Fibroblast of the conjunctiva (primary cell): ENCODE measurements around the gene FAM169A.
"Not testable (repeated sequence)": the region's sequence is repeated elsewhere in the genome, so short reads cannot be mapped to it uniquely, and the experiment has no call there.

Source experiments
- DNase-seq: peaks from one replicate; pipeline ENCODE4 v3.0.0-alpha.2; 2010; ENCODE audit warnings: low read depth

FAM169A gene

DNA sequence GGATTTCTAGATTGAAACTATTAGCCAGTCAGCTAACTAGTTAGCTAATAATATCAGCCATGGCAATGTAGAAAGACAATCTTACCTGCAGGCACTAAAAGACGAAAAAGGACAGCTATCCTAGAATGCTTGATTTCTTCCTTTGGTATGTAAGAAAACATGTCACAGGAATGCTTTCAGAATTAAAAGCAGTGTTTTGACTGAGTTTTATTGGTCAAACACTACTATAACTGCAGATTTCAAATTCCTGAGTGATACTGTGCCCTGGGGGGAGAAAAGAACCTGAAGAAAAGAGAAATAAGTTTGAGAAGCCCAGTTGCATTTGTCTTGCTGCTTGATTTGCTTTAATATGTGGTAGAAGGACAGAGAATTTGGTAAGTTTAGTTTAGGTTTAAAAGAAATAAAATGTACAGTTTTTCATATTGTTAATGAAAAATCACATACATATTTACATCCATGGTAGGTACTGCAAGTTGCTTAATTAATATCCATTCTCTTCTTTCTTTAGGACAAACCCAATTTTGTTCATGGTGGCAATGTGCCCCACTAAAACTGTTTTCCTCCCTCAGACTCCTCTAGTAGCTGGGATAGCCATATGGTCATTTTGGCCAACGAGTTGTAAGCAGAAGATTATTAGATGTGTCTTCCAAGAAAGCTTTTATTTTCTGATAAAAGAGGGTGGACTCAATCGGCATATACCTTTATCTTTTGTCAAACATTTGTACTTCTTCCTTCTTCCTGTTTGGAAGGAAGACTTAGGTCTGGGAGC lies 4.3 kb upstream of the FAM169A start:
- DNase-seq = no peak

DNA sequence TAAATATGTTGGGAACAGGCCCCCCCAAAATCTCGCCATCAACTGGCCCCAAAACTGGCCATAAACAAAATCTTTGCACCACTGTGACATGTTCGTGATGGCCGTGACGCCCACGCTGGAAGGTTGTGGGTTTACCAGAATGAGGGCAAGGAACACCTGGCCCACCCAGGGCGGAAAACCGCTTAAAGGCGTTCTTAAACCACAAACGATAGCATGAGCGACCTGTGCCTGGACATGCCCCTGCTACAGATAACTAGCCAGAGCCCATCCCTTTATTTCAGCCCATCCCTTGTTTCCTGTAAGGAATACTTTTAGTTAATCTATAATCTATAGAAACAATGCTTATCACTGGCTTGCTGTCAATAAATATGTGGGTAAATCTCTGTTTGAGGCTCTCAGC lies 3.2 kb upstream of the FAM169A start:
- not testable (repeated sequence) for DNase-seq

DNA sequence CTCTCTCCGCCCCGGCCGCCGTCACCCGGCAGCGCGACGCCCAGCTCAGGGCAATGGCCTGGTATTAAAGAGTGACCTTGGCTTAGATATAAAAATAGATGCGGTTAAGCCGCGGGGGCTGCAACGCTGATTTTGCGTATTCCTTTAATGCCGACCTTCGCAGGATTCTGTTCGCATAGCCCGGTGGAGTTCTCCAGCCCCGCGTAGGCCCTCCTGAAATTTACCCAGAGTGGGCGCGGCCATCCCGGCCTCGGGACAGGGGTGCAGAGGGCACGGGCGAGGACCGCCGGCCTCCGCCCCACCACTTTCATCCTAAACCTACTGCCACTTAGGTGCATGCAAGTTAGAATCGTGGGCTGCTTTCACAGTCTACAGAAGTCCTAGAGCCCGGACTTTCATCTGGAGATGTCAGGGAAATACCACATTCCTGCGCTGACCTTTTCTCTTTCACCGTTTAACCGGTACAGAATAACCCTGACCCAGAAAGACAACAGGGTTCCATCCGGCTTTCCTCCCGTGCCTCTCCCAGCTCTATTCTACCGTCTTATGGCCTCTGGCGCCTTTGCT lies 492 bp upstream of the FAM169A start:
- no peak for DNase-seq

DNA sequence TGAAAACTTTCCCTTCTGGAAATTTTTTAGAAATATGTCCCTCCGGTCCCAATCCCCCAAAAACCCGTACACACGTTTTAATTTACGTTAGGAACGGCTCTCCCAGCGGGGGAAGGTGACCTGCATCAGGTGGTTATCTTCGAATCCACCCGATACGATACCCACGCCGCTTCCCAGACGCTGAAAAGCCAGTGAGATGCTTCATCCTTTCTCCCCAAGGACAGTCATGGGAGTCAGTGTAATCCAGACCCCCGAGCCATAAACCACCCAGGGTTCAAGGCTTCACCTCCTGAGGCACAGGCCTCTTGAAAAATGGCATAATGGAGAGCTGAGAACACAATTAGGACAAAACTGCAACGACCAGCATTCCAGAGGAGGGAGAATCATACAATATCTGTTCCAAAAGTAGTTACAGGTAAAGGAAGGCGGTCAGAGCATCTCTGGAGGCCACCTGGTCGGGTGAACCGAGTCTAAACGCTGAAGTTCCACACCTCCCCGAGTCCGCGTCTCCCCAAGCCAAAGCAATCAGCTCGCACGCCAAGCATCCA lies 857 bp downstream of the FAM169A start:
- DNase-seq = no peak

DNA sequence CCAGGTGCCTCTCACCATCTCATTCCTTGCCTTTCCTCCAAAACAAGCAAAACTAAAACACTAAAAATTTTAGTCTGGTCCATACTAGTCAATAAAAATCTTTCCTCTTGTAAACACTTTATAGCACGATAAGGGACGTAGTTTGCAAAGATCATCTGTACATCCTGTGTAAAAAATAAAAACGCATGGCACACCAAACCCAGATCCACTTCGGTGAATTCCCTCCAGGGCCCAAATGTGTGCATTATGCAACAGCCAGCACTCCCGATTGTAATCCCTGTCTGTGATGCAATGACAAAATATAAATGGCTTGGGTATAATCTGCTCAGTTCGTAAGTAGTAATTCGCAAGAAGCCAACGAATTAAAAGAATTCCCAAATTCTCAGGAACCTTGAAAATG lies 1.4 kb downstream of the FAM169A start:
- DNase-seq = no peak

DNA sequence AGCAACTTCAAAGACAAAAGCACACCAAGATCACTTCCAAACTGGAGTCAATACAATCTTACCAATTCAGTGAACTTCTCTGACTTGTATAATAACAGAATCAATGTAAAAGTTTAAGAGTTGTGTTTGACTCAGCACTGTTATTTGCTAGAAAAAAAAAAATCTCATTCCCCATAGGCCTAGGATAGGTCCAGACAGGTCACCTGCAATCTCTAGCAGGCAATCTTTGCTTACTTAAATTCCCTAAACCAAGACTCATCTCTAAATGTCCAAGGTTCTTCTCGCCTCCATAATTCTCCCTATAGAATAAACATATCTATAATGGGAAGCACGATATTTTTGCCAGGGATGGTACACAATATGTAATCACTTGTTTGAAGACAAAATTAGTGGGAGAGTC lies 2.5 kb downstream of the FAM169A start:
- no peak for DNase-seq

DNA sequence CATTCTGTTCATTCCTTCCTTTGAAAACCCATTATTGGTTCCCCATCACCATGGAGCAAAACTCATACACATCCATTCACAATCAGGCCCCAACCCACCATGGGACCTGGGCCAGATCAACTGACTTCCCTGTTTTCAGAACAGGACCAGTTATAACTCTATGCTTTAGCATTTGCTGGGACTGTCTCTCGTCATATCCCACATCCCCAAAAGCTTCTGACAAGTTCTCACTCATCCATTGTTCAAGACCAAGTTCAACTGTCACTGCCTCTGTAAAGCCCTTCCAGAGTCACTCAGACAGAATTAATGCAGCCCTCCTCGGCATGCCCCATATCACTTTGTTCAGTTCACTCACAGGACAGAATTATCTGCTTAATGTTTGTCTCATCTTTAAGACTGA lies 4.0 kb downstream of the FAM169A start:
- DNase-seq = no peak

DNA sequence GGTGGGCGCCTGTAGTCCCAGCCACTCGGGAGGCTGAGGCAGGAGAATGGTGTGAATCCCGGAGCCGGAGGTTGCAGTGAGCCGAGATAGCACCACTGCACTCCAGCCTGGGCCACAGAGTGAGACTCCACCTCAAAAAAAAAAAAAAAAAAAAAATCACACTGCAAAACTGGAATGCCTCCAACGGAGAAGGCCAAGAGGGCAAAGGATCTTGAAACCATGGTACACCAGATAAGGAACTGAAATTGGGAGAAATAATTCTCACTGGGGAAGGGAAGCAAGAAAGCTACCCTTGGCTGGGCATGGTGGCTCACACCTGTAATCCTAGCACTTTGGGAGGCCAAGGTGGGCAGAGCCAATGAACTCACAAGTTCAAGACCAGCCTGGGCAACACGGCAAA lies 9.2 kb downstream of the FAM169A start:
- not testable (repeated sequence) for DNase-seq

DNA sequence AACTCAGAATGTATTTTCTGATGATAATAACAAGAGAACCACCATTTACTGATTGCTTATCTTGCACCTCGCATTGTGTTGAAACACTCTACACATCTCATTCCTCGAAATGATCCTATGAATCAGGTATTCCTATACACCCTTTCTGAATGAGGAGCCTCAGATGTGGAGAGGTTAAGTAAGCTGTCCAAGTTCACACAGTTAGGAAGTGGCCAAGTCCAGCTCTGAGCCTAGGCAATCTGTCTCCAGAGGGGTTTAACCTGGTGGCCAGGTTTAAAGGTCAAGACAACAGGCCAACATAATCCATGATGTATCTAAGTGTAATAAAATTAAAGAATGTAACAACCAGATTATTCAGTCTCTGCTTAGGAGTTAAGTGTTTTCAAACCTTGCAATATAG lies 12.9 kb downstream of the FAM169A start:
- no peak for DNase-seq

DNA sequence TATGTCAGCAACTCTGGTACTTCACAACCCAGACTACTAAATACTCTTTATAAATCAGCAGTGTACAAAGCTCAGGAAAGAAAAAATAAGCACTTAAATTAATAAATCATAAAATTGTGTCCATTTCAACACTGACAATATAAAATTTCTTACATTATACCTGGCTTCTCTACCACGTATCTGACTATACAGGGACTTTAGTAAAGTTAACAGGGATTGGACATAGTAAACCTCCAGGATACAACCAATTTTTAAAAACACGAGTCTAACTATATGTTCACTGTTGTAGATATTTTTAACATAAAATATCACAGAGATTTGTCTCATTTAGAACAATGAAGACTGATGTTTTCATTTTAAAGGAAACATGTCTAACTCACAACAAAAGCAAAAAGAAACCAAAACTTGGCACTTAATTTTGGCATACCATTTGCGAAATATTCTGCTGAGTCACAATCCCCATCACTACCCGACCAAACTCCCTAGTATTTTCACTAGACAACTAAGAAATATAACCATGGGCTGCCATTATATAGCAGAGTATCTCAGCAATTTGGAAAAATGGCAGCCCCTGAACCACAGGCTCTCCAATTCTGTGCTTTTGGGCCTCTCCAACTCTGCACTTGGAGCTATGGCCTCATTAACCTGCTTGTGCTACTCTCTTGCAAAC lies 14.4 kb downstream of the FAM169A start:
- peak; percentile 31 for DNase-seq

DNA sequence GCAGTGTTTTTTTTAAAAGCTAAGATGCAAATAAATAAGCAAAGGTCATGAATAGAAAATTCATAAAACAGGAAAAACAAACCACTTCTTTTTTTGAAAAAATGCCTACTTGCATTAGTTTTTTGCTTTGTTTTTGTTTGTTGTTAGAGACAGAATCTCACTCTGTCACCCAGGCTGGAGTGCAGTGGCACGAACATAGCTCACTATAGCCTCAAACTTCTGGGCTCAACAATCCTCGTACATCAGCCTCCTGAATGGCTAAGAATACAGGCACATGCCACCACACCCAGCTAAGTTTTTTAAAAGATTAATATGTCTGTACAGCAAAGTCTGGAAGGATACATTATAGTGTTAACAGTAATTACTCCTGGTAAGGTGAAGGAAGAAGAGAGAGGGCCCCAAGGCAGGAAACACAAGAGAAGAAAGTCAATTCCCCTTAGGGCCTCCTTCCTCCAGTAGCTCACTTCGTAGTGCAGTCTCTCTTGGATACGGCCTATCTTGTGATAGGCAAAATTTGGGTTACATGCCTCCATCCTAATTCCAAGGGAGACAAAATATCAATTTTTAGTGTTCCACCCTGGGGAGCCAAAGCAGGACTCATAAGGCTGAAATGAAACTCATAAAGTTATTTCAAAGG lies 15.3 kb downstream of the FAM169A start:
- DNase-seq = no peak

DNA sequence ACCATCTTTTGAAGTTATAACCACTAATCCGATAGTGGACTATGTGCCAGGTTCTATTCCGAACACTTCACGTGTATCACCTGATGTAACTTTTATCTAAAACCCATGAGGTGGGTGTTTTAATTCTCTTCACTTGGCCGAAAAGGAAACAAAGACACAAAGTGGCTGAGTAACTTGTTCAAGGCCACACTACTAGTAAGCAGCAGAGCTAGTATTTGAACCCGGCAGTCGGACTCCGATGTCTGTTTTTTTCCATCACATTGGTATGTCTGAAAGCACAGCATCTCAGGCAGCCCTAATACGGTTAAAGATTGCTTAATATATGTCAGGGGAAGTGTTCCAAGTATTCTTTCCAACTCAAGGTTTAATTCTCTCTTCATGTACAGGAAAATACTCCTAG lies 16.2 kb downstream of the FAM169A start:
- DNase-seq = no peak

DNA sequence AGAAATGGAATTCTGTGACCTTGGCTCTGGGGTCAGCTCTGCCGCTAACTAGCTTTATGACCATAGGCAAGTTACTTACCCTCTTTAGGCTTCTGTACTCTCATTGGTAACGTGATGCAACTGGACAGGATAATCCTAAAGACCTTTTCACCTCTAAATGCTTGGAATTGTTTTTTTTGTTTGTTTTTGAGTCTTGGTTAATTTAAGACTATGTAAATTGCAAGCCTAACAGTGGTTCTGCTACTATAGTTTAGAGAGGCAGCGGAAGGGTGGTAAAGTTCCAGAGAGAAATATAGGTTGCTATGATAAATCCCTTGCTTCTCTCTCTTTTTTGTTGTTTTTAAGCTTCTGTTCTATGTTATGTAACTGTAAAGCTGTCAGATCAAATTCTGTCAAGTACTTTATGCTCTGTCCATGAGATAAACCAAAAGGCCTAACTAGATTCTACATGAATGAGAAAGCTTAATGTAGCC lies 17.6 kb downstream of the FAM169A start:
- DNase-seq = no peak

DNA sequence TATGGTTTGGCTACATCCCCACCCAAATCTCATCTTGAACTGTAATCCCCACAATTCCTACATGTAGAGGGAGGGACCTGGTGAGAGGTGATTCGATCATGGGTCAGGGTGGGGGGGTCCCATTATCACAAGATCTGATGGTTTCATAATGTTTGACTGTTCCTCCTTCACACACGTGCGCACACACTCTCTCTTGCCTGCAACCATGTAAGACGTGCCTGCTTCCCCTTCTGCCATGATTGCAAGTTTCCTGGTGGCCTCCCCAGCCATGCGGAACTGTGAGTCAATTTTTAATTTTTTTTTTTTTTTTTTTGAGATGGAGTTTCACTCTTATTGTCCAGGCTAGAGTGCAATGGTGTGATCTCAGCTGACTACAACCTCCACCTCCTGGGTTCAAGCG lies 27.0 kb downstream of the FAM169A start:
- no peak for DNase-seq

DNA sequence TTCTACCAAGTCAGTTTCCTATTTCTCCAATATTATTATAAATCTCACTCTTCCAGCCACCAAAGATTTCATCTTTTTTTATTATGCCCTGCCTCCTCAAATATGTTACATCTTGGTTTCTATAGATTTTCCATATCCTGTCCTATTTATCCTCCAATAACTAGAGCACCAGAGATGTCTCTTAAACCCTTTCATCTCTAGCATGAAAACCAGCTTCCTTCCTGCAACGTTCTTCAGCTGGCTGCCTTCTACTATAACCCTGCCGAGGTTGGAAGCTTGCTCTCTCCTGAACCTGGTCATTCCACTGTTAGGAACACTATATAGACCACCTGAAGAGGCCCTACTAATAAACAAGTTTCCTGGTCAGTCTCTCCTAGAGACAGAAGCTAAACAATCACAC lies 27.9 kb downstream of the FAM169A start:
- DNase-seq = no peak

DNA sequence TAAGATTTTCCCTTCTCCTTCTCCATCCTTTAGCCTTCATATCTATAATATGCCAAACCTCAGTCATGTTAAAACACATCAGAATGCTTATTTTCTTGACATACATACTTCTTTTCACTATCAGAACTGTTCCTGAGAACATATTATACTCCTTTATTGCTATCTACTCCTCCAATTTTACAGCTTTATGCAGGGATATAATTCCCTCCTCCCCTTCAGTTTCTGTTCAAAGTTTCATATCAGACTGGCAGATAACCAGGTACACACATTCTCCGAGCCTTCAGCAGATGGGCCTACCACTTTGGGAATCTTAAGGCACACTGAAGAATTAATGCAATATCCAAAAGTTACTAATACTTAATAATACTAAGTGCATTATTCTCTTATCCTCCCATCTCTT lies 29.1 kb downstream of the FAM169A start:
- DNase-seq = no peak

DNA sequence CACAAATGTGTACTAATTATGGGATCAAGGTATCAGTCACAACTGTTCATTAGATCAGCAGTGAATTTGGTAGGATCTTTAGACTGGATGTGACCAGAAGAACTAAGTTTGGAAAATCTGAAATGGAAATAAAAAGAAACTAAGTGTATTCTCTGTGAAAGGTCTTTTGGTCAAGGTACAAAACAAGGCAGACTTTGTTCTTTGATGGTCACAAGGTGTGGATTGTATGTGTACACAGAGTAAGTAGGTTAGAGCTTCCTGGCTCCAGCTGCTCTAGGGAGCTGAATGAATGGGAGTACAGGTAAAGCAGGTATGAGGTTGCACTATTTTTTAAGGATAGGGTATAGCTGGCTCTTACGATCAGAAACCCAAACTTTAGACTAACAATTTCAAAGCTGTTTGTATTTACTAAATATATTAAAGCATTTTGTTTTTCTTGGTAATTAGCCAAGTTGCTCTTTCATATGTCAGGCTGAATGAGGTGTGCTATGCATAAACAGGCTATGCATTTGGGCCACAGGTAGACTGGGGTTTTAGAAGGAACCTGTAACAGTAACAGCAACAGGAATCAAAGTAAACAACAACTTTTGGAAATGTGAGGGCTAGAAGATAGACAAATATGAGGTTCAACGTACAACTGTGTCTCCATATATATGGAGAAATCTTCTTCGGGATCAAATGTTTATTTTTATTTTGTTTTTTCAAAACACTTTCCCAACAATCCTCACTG lies 32.5 kb downstream of the FAM169A start:
- no peak for DNase-seq

DNA sequence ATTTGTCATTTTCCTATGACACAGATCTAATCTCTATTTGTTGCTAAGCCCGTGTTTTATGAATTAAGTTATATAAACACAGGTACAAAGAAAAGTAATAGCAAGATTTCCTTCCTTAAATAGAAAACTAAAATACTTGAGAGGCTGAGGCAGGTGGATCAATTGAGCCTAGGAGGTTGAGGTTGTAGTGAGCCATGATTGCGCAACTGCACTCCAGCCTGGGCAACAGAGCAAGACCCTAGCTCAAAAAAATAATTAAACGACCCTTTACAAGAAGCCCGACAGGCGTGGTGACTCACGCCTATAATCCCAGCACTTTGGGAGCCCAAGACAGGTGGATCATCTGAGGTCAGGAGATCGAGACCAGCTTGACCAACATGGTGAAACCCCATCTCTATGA lies 36.8 kb downstream of the FAM169A start:
- DNase-seq = no peak

DNA sequence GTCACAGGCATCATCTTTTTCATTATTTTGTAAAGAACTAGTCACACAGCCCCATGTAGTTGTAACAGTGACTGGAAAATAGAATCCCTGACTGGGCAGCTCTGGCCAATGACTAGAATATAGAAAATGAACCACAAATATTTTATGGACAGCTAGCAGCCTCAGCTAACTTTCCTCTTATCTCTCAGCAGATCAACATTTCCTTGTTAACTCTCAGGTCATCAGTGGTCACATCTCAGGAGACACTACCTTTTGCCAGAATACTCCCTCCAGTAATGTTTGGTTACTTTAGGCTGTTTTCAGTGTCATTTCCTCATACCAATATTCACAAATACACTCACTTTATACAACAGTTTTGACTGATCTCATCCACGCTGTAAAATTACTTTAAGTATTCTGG lies 43.9 kb downstream of the FAM169A start:
- DNase-seq = no peak

DNA sequence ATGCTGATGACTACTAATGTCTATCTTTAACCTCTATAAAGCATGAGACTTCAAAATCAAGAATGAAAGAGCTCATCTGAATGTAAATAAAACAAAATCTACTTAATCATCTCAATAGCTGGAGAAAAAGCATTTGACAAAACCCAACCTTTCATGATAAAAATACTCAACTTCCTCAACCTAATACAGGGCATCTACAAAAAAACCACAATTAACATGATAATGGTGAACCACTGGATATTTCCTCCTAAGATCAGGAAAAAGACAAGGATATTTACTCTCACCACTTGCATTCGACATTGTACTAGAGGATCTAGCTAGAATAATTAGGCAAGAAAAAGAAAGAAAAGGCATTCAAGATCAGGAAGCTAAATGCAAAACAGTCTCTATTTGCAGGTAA lies 49.3 kb downstream of the FAM169A start:
- no peak for DNase-seq

DNA sequence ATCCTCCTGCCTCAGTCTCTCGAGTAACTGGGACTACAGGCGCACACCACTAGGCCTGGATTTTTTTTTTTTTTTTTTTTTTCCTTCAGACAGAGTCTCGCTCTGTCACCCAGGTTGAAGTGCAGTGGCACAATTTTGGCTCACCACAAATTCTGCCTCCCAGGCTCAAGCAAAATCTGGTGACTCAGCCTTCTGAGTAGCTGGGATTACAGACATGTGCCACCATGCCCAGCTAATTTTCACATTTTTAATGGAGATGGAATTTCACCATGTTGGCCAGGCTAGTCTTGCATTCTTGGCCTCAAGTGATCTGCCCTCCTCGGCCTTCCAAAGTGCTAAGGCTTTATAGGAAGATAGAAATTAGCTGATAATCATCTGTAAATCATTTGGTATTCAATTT lies 55.3 kb downstream of the FAM169A start:
- DNase-seq = no peak

DNA sequence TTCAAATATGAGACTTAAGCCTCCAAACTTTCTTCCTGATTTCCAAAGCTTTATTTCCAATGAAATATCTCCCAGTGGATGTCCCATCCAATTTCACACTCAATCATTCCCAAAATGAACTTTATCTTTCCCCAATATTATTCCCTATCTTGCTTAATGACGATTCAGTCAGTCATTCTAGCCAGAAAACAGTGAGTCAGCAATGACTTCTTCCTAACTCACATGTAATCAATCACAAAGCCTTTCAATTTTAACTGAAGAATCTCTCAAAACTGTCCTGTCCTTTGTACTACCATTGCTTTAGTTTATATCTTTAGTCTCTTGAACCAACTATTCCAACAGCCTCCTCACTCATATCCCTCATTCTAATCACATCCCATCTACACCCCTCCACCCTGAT lies 64.2 kb downstream of the FAM169A start:
- DNase-seq = no peak
